Stromal cell of bone marrow (primary cell): ENCODE results near the gene TRAF6.
"Not testable (repeated sequence)": the region's sequence is repeated elsewhere in the genome, so short reads cannot be mapped to it uniquely, and the experiment has no call there.

ENCODE experiments used
- DNase-seq: peaks from one replicate; pipeline ENCODE4 v3.0.0-alpha.2; 2012; ENCODE audit warnings: low read depth

The TRAF6 gene

GRCh38 chr11:36493332-36493731 lies 16.7 kb downstream of the TRAF6 start:
- no peak for DNase-seq

GRCh38 chr11:36492724-36493304 lies 17.3 kb downstream of the TRAF6 start:
- DNase-seq, result no peak

GRCh38 chr11:36490026-36490806 lies 19.9 kb downstream of the TRAF6 start:
- no peak for DNase-seq

- no peak for DNase-seq
Measured at GRCh38 chr11:36488096-36488495, 22.0 kb downstream of the TRAF6 start.

GRCh38 chr11:36487619-36488018 lies 22.5 kb downstream of the TRAF6 start:
- no peak for DNase-seq

GRCh38 chr11:36485298-36486002 lies 24.6 kb downstream of the TRAF6 start:
- no peak for DNase-seq

GRCh38 chr11:36483042-36483441 lies 27.0 kb downstream of the TRAF6 start:
- DNase-seq, result not testable (repeated sequence)

- DNase-seq, result no peak
Measured at GRCh38 chr11:36480833-36481232, 29.2 kb downstream of the TRAF6 start.

GRCh38 chr11:36478700-36479329 lies 31.3 kb downstream of the TRAF6 start:
- DNase-seq, result no peak

GRCh38 chr11:36475192-36475591 lies 34.9 kb downstream of the TRAF6 start:
- no peak for DNase-seq

GRCh38 chr11:36471577-36471976 lies 38.5 kb downstream of the TRAF6 start:
- DNase-seq, result no peak

- no peak for DNase-seq
Measured at GRCh38 chr11:36469881-36470802, 39.9 kb downstream of the TRAF6 start.

- DNase-seq, result no peak
Measured at GRCh38 chr11:36469063-36469462, 41.0 kb downstream of the TRAF6 start.

GRCh38 chr11:36467916-36468315 lies 42.2 kb downstream of the TRAF6 start:
- no peak for DNase-seq

GRCh38 chr11:36467012-36467411 lies 43.1 kb downstream of the TRAF6 start:
- no peak for DNase-seq

GRCh38 chr11:36465449-36466163 lies 44.5 kb downstream of the TRAF6 start:
- DNase-seq, result no peak

- DNase-seq, result no peak
Measured at GRCh38 chr11:36464720-36465119, 45.4 kb downstream of the TRAF6 start.

GRCh38 chr11:36463781-36464180 lies 46.3 kb downstream of the TRAF6 start:
- no peak for DNase-seq

GRCh38 chr11:36462321-36462720 lies 47.8 kb downstream of the TRAF6 start:
- DNase-seq, result no peak

GRCh38 chr11:36460220-36460619 lies 49.9 kb downstream of the TRAF6 start:
- DNase-seq, result no peak

- no peak for DNase-seq
Measured at GRCh38 chr11:36459046-36459445, 51.0 kb downstream of the TRAF6 start.
